Measurements from ENCODE around the gene PHKG1. TPM values are rescaled to one million over a fixed set of nuclear protein-coding genes. Genes with fewer than 3 reads are reported as not detected.

The PHKG1 gene
- total and polyA plus RNA-seq, 10 of the 15 experiments (the other 5 are each of a cell fraction or from before 2014, with no cell fraction given): 0.08 to 1.6 (median 0.44) TPM

DNA sequence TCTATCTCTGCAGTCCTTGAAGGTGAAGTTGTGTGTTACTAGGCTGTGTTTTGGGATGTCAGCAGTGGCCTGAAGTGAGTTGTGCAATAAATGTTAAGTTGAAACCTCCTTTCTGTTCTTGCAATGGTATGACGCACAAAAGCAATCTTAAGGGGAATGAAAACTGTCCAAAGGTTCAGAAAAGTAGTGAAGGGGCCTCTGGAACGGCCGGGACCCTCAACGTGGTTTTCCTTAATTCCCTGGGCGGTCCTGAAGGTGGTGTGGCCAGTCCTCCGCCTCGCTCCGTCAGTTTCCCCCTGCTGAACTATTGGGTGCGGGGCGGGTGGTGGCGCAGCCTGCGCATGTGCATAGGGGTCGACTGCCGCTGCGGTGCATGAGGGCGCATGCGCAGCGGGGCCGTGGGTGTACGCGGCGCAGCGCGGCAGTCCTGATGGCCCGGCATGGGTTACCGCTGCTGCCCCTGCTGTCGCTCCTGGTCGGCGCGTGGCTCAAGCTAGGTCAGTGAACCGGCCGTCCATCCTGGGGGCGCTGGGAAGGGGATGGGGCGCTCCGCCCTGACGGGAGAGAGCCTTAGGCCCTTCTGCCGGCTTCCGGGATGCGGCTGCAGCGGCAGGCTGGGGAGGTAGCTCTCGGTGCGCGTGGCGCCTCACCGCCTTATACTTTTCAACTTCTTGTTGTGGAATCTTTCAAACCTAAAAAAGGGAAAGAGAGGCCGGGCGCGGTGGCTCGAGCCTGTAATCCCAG lies 28.7 kb downstream of the PHKG1 start, which contains the start of gene SUMF2 (continued):
- TF ChIP-seq, protein P1, sequence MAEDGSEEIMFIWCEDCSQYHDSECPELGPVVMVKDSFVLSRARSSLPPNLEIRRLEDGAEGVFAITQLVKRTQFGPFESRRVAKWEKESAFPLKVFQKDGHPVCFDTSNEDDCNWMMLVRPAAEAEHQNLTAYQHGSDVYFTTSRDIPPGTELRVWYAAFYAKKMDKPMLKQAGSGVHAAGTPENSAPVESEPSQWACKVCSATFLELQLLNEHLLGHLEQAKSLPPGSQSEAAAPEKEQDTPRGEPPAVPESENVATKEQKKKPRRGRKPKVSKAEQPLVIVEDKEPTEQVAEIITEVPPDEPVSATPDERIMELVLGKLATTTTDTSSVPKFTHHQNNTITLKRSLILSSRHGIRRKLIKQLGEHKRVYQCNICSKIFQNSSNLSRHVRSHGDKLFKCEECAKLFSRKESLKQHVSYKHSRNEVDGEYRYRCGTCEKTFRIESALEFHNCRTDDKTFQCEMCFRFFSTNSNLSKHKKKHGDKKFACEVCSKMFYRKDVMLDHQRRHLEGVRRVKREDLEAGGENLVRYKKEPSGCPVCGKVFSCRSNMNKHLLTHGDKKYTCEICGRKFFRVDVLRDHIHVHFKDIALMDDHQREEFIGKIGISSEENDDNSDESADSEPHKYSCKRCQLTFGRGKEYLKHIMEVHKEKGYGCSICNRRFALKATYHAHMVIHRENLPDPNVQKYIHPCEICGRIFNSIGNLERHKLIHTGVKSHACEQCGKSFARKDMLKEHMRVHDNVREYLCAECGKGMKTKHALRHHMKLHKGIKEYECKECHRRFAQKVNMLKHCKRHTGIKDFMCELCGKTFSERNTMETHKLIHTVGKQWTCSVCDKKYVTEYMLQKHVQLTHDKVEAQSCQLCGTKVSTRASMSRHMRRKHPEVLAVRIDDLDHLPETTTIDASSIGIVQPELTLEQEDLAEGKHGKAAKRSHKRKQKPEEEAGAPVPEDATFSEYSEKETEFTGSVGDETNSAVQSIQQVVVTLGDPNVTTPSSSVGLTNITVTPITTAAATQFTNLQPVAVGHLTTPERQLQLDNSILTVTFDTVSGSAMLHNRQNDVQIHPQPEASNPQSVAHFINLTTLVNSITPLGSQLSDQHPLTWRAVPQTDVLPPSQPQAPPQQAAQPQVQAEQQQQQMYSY (CRISPR knock-in tag; IDR thresholded peaks at IDR 0.05): 0 out of 2 replicates have a peak, but pooled peaks have one; percentile 46
- TF ChIP-seq HDAC6 (IDR thresholded peaks at IDR 0.05; ENCODE audit: unreplicated experiment) (no peak), HDAC2 (IDR thresholded peaks at IDR 0.05) (no peak), EZH2 (IDR thresholded peaks at IDR 0.05; ENCODE audit: borderline replicate concordance, control insufficient read depth, low read depth, low read length) (no peak), SIN3A (IDR thresholded peaks at IDR 0.05; ENCODE audit: low read depth, low read length) (peak; percentile 76), RCOR1 (conservative IDR thresholded peaks at IDR 0.05; ENCODE audit: low read depth, low read length) (no peak), RB1 (IDR thresholded peaks at IDR 0.05; ENCODE audit: borderline replicate concordance) (peak; percentile 68; the same call in 1 of the 2 replicates), GATAD2B (conservative IDR thresholded peaks at IDR 0.05; ENCODE audit: low read depth) (peak; percentile 85), ASH2L (IDR thresholded peaks at IDR 0.05; ENCODE audit: borderline replicate concordance, low read depth) (peak; percentile 68; the same call in 1 of the 2 replicates), MTA2 (IDR thresholded peaks at IDR 0.05; ENCODE audit: low read depth) (no peak)
- TF ChIP-seq, protein P2, sequence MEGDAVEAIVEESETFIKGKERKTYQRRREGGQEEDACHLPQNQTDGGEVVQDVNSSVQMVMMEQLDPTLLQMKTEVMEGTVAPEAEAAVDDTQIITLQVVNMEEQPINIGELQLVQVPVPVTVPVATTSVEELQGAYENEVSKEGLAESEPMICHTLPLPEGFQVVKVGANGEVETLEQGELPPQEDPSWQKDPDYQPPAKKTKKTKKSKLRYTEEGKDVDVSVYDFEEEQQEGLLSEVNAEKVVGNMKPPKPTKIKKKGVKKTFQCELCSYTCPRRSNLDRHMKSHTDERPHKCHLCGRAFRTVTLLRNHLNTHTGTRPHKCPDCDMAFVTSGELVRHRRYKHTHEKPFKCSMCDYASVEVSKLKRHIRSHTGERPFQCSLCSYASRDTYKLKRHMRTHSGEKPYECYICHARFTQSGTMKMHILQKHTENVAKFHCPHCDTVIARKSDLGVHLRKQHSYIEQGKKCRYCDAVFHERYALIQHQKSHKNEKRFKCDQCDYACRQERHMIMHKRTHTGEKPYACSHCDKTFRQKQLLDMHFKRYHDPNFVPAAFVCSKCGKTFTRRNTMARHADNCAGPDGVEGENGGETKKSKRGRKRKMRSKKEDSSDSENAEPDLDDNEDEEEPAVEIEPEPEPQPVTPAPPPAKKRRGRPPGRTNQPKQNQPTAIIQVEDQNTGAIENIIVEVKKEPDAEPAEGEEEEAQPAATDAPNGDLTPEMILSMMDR (IDR thresholded peaks at IDR 0.05 in 2 of 3, conservative IDR thresholded peaks at IDR 0.05 in 1 of 3; ENCODE audit: control insufficient read depth in 2 of 3, extremely low read depth in 1 of 3, insufficient read depth in 1 of 3, low read depth in 3 of 3, low read length in 3 of 3): peak in 2 of 3 experiments; percentile 12 to 32; a peak in 2 of 6 replicates
- TF ChIP-seq, protein P3, sequence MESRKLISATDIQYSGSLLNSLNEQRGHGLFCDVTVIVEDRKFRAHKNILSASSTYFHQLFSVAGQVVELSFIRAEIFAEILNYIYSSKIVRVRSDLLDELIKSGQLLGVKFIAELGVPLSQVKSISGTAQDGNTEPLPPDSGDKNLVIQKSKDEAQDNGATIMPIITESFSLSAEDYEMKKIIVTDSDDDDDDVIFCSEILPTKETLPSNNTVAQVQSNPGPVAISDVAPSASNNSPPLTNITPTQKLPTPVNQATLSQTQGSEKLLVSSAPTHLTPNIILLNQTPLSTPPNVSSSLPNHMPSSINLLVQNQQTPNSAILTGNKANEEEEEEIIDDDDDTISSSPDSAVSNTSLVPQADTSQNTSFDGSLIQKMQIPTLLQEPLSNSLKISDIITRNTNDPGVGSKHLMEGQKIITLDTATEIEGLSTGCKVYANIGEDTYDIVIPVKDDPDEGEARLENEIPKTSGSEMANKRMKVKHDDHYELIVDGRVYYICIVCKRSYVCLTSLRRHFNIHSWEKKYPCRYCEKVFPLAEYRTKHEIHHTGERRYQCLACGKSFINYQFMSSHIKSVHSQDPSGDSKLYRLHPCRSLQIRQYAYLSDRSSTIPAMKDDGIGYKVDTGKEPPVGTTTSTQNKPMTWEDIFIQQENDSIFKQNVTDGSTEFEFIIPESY (IDR thresholded peaks at IDR 0.05): no peak
- TF ChIP-seq, protein P4, sequence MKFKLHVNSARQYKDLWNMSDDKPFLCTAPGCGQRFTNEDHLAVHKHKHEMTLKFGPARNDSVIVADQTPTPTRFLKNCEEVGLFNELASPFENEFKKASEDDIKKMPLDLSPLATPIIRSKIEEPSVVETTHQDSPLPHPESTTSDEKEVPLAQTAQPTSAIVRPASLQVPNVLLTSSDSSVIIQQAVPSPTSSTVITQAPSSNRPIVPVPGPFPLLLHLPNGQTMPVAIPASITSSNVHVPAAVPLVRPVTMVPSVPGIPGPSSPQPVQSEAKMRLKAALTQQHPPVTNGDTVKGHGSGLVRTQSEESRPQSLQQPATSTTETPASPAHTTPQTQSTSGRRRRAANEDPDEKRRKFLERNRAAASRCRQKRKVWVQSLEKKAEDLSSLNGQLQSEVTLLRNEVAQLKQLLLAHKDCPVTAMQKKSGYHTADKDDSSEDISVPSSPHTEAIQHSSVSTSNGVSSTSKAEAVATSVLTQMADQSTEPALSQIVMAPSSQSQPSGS (IDR thresholded peaks at IDR 0.05; ENCODE audit: low read length): no peak
- TF ChIP-seq, protein P5, sequence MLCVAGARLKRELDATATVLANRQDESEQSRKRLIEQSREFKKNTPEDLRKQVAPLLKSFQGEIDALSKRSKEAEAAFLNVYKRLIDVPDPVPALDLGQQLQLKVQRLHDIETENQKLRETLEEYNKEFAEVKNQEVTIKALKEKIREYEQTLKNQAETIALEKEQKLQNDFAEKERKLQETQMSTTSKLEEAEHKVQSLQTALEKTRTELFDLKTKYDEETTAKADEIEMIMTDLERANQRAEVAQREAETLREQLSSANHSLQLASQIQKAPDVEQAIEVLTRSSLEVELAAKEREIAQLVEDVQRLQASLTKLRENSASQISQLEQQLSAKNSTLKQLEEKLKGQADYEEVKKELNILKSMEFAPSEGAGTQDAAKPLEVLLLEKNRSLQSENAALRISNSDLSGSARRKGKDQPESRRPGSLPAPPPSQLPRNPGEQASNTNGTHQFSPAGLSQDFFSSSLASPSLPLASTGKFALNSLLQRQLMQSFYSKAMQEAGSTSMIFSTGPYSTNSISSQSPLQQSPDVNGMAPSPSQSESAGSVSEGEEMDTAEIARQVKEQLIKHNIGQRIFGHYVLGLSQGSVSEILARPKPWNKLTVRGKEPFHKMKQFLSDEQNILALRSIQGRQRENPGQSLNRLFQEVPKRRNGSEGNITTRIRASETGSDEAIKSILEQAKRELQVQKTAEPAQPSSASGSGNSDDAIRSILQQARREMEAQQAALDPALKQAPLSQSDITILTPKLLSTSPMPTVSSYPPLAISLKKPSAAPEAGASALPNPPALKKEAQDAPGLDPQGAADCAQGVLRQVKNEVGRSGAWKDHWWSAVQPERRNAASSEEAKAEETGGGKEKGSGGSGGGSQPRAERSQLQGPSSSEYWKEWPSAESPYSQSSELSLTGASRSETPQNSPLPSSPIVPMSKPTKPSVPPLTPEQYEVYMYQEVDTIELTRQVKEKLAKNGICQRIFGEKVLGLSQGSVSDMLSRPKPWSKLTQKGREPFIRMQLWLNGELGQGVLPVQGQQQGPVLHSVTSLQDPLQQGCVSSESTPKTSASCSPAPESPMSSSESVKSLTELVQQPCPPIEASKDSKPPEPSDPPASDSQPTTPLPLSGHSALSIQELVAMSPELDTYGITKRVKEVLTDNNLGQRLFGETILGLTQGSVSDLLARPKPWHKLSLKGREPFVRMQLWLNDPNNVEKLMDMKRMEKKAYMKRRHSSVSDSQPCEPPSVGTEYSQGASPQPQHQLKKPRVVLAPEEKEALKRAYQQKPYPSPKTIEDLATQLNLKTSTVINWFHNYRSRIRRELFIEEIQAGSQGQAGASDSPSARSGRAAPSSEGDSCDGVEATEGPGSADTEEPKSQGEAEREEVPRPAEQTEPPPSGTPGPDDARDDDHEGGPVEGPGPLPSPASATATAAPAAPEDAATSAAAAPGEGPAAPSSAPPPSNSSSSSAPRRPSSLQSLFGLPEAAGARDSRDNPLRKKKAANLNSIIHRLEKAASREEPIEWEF (IDR thresholded peaks at IDR 0.05; ENCODE audit: insufficient replicate concordance, low read depth, low read length): no peak
